ENCODE data around the gene DVL2. TPM values are rescaled to one million over a fixed set of nuclear protein-coding genes. Genes with fewer than 3 reads are reported as not detected.

DVL2 gene
- total RNA-seq, 1 donor from 2014 or later = 34.4 TPM

- peak overlapping the region; percentile 88 for H3K27ac Mint-ChIP-seq (ENCODE audit: unreplicated experiment)
- no peak for TF ChIP-seq EZH2 (IDR thresholded peaks at IDR 0.05; ENCODE audit: insufficient read depth, low read length)
- TF ChIP-seq CTCF (IDR thresholded peaks at IDR 0.05; ENCODE audit: insufficient read depth, low read depth, low read length) = peak; percentile 76
- peaks cover 8% of the 10 kb centered on the region for H3K4me1 Mint-ChIP-seq (ENCODE audit: low read depth, unreplicated experiment)
- Histone ChIP-seq H3K36me3 (ENCODE audit: insufficient read depth, low read length) (no peaks in the 10 kb centered on the region), H3K27ac (ENCODE audit: low read depth, low read length) (peak overlapping the region; percentile 23), H3K79me2 (ENCODE audit: insufficient read depth, low read length) (no peaks in the 10 kb centered on the region), H3K4me3 (ENCODE audit: insufficient read depth, low read depth, low read length) (peak overlapping the region; percentile 62), H3K9me3 (ENCODE audit: insufficient read depth, low read depth, low read length) (no peaks in the 10 kb centered on the region), H3K4me1 (ENCODE audit: insufficient read depth, low read length) (peaks cover 17% of the 10 kb centered on the region), H3K27me3 (ENCODE audit: insufficient read depth, low read length) (no peaks in the 10 kb centered on the region), H3K4me2 (ENCODE audit: low read length) (peak overlapping the region; percentile 98), H4K20me1 (ENCODE audit: insufficient read depth, low read length) (peaks cover 11% of the 10 kb centered on the region), H2AFZ (ENCODE audit: low read depth, low read length) (peak overlapping the region; percentile 81), H3K9ac (ENCODE audit: low read length) (peak overlapping the region; percentile 80)
- FAIRE-seq (no peak), DNase-seq (ENCODE audit: low read depth) (peak; percentile 41)
- H3K9me3 Mint-ChIP-seq (ENCODE audit: unreplicated experiment) = no peaks in the 10 kb centered on the region
- no peaks in the 10 kb centered on the region for H3K36me3 Mint-ChIP-seq (ENCODE audit: low read depth, unreplicated experiment)
- no peak overlapping the region for H3K4me3 Mint-ChIP-seq (ENCODE audit: unreplicated experiment)
- H3K27me3 Mint-ChIP-seq (ENCODE audit: low read depth, unreplicated experiment) = no peaks in the 10 kb centered on the region
These were observed 56.9 kb downstream of the DVL2 start for GRCh38 chr17:7177191-7177953.

- no peak overlapping the region for H3K4me3 ChIP-seq (ENCODE audit: insufficient read depth, low read depth, low read length)
- H3K27ac ChIP-seq (ENCODE audit: low read depth, low read length) = no peak overlapping the region
- H3K9ac ChIP-seq (ENCODE audit: low read length) = peak overlapping the region; percentile 43
- peaks cover 17% of the 10 kb centered on the region for H3K4me1 ChIP-seq (ENCODE audit: insufficient read depth, low read length)
- no peak for DNase-seq (ENCODE audit: low read depth)
- Mint-ChIP-seq H3K9me3 (ENCODE audit: unreplicated experiment) (no peaks in the 10 kb centered on the region), H3K27ac (ENCODE audit: unreplicated experiment) (no peak overlapping the region), H3K4me3 (ENCODE audit: unreplicated experiment) (no peak overlapping the region), H3K36me3 (ENCODE audit: low read depth, unreplicated experiment) (no peaks in the 10 kb centered on the region), H3K27me3 (ENCODE audit: low read depth, unreplicated experiment) (no peaks in the 10 kb centered on the region), H3K4me1 (ENCODE audit: low read depth, unreplicated experiment) (peaks cover 8% of the 10 kb centered on the region)
- H3K27me3 ChIP-seq (ENCODE audit: insufficient read depth, low read length) = no peaks in the 10 kb centered on the region
- H2AFZ ChIP-seq (ENCODE audit: low read depth, low read length) = no peak overlapping the region
- H3K36me3 ChIP-seq (ENCODE audit: insufficient read depth, low read length) = no peaks in the 10 kb centered on the region
- no peaks in the 10 kb centered on the region for H3K79me2 ChIP-seq (ENCODE audit: insufficient read depth, low read length)
- peak overlapping the region; percentile 98 for H3K4me2 ChIP-seq (ENCODE audit: low read length)
- no peaks in the 10 kb centered on the region for H3K9me3 ChIP-seq (ENCODE audit: insufficient read depth, low read depth, low read length)
- no peak for TF ChIP-seq CTCF (IDR thresholded peaks at IDR 0.05; ENCODE audit: insufficient read depth, low read depth, low read length)
- TF ChIP-seq EZH2 (IDR thresholded peaks at IDR 0.05; ENCODE audit: insufficient read depth, low read length) = no peak
- H4K20me1 ChIP-seq (ENCODE audit: insufficient read depth, low read length) = peaks cover 11% of the 10 kb centered on the region
- FAIRE-seq = no peak
These were observed 57.5 kb downstream of the DVL2 start for GRCh38 chr17:7176841-7177190.

Measured in astrocyte (in vitro differentiated cells and primary cell).